Measurements from ENCODE around the gene DNAJB8.

Gene DNAJB8

GRCh38 chr3:128466840-128467541 lies at the start of gene DNAJB8:
TSS of gene DNAJB8 (minus strand) at chr3:128466890. CDS start at chr3:128463245, 3,645 bp downstream.
- no peak for DNase-seq (ENCODE audit: low spot score)

GRCh38 chr3:128515967-128516366 lies 49.3 kb upstream of the DNAJB8 start:
- no peak for DNase-seq (ENCODE audit: low spot score)

- peak; percentile 42 for DNase-seq (ENCODE audit: low spot score)
Observed at GRCh38 chr3:128508852-128509251, 42.2 kb upstream of the DNAJB8 start.

- peak; percentile 31 for DNase-seq (ENCODE audit: low spot score)
Observed at GRCh38 chr3:128506754-128507153, 40.1 kb upstream of the DNAJB8 start.

GRCh38 chr3:128505771-128506170 lies 39.1 kb upstream of the DNAJB8 start:
- DNase-seq (ENCODE audit: low spot score), result peak; percentile 23

- DNase-seq (ENCODE audit: low spot score), result peak; percentile 50
Observed at GRCh38 chr3:128504963-128505730, 38.5 kb upstream of the DNAJB8 start.

- DNase-seq (ENCODE audit: low spot score), result peak; percentile 42
Observed at GRCh38 chr3:128504533-128504915, 37.8 kb upstream of the DNAJB8 start.

GRCh38 chr3:128503751-128504532 lies 37.3 kb upstream of the DNAJB8 start:
- DNase-seq (ENCODE audit: low spot score), result peak; percentile 38

- peak; percentile 47 for DNase-seq (ENCODE audit: low spot score)
Observed at GRCh38 chr3:128503164-128503651, 36.5 kb upstream of the DNAJB8 start.

GRCh38 chr3:128502712-128503111 lies 36.0 kb upstream of the DNAJB8 start:
- peak; percentile 29 for DNase-seq (ENCODE audit: low spot score)

- peak; percentile 17 for DNase-seq (ENCODE audit: low spot score)
Observed at GRCh38 chr3:128501431-128501830, 34.7 kb upstream of the DNAJB8 start.

GRCh38 chr3:128500556-128500955 lies 33.9 kb upstream of the DNAJB8 start:
- DNase-seq (ENCODE audit: low spot score), result peak; percentile 22

- peak; percentile 21 for DNase-seq (ENCODE audit: low spot score)
Observed at GRCh38 chr3:128499724-128500275, 33.1 kb upstream of the DNAJB8 start.

- peak; percentile 27 for DNase-seq (ENCODE audit: low spot score)
Observed at GRCh38 chr3:128498901-128499530, 32.3 kb upstream of the DNAJB8 start.

- peak; percentile 36 for DNase-seq (ENCODE audit: low spot score)
Observed at GRCh38 chr3:128498127-128498626, 31.5 kb upstream of the DNAJB8 start.

- peak; percentile 94 for DNase-seq (ENCODE audit: low spot score)
Observed at GRCh38 chr3:128497305-128498126, 30.8 kb upstream of the DNAJB8 start.

GRCh38 chr3:128496602-128497304 lies 30.1 kb upstream of the DNAJB8 start:
- DNase-seq (ENCODE audit: low spot score), result peak; percentile 71

- DNase-seq (ENCODE audit: low spot score), result peak; percentile 64
Observed at GRCh38 chr3:128496019-128496601, 29.4 kb upstream of the DNAJB8 start.

- peak; percentile 46 for DNase-seq (ENCODE audit: low spot score)
Observed at GRCh38 chr3:128495435-128495970, 28.8 kb upstream of the DNAJB8 start.
